CD4-positive, alpha-beta T cell (primary cell): ENCODE results near the gene TARS3. TPM values are rescaled to one million over a fixed set of nuclear protein-coding genes. Genes with fewer than 3 reads are reported as not detected.
A peak's percentile ranks its signal among the peaks of the same experiment; 100 is the strongest.

Source experiments
- ATAC-seq: fragments of 200-7000 bp; cut with Tn5 transposase; one replicate; pipeline ENCODE4 v1.10.0; 2022; ENCODE audit warnings: mild to moderate bottlenecking; ENCODE audit not compliant: poor library complexity
- CTCF ChIA-PET: fragments of 350-600 bp; sonication (Branson Sonifier 250); formaldehyde crosslinking; loops from one replicate; lab custom pipeline; 2021; ENCODE audit warnings: antibody characterized with exemption, inconsistent platforms; lab: Charles Lee
- POLR2A ChIA-PET: fragments of 350-600 bp; sonication (Branson Sonifier 250); formaldehyde crosslinking; loops from one replicate; lab custom pipeline; 2021; ENCODE audit warnings: antibody characterized with exemption, inconsistent platforms; lab: Charles Lee
- DNase-seq, 14 experiments: peaks; one replicate each; pipeline ENCODE4 v3.0.0-alpha.2; 2013 to 2020; ENCODE audit warnings: mixed read lengths in 2 of 14
- H3K27ac ChIP-seq, 2 donors: one replicate each; pipeline versions ENCODE4 v1.5.1 to v1.7.0; 2013; ENCODE audit warnings: low read length in 2 of 2, low read depth in 1 of 2, mild to moderate bottlenecking in 1 of 2
- H3K27me3 ChIP-seq, 2 experiments: 1 replicate in 1 of 2; 2 replicates in 1 of 2; pipeline versions ENCODE4 v1.6.1 to v1.7.0; 2013; ENCODE audit warnings: low read length in 2 of 2, control low read depth in 1 of 2, mild to moderate bottlenecking in 1 of 2, moderate library complexity in 1 of 2; ENCODE audit not compliant: insufficient read depth in 2 of 2, control insufficient read depth in 1 of 2
- H3K36me3 ChIP-seq: one replicate; pipeline ENCODE4 v1.6.1; 2013; ENCODE audit warnings: low read length, control low read depth; ENCODE audit not compliant: insufficient read depth
- H3K4me1 ChIP-seq: one replicate; pipeline ENCODE4 v1.6.1; 2013; ENCODE audit warnings: low read length, control low read depth; ENCODE audit not compliant: insufficient read depth
- H3K4me3 ChIP-seq: one replicate; pipeline ENCODE4 v1.5.1; 2013; ENCODE audit warnings: mild to moderate bottlenecking, low read length, moderate library complexity
- H3K9me3 ChIP-seq, 2 experiments: 1 replicate in 1 of 2; 2 replicates in 1 of 2; pipeline versions ENCODE4 v1.6.1 to v1.7.0; 2013; ENCODE audit warnings: low read length in 2 of 2, mild to moderate bottlenecking in 2 of 2, control low read depth in 1 of 2, moderate library complexity in 1 of 2; ENCODE audit not compliant: control insufficient read depth in 1 of 2, insufficient read depth in 1 of 2
- H3K27ac Mint-ChIP-seq: one replicate; pipeline ENCODE4 v1.8.0; 2020; ENCODE audit warnings: mixed read lengths
- H3K27me3 Mint-ChIP-seq: one replicate; pipeline ENCODE4 v1.8.0; 2021; ENCODE audit warnings: mixed read lengths
- H3K36me3 Mint-ChIP-seq: one replicate; pipeline ENCODE4 v1.8.0; 2021; ENCODE audit warnings: low read depth, mixed read lengths
- H3K4me1 Mint-ChIP-seq: one replicate; pipeline ENCODE4 v1.8.0; 2021; ENCODE audit warnings: low read depth, mixed read lengths
- H3K4me3 Mint-ChIP-seq: one replicate; pipeline ENCODE4 v1.8.0; 2020; ENCODE audit warnings: mild to moderate bottlenecking, mixed read lengths
- H3K9me3 Mint-ChIP-seq: one replicate; pipeline ENCODE4 v1.8.0; 2020; ENCODE audit warnings: mixed read lengths
- CTCF ChIP-seq: fragments of 200-600 bp; IDR thresholded peaks from one replicate; pipeline ENCODE4 v1.8.0; 2022; ENCODE audit warnings: antibody characterized with exemption, mild to moderate bottlenecking
- intact Hi-C, 2 experiments: fragments of 100-400 bp; cut with DNase I in 1 of 2; cut with micrococcal nuclease in 1 of 2; formaldehyde crosslinking; loops; one replicate each; pipeline versions ENCODE4 v1.15.1 to v1.9.0; 2023 to 2025; cut with DNase I, micrococcal nuclease
- total RNA-seq, 174 experiments: library from RNA in 2 of 174; stranded (reverse) in 2 of 174; gene quantifications; one replicate each; pipeline ENCODE4 v1.2.3 and lab custom pipeline; 2021 to 2026

The TARS3 gene
- total RNA-seq, 2 experiments from 2014 or later: 16.6 to 18.1 TPM

GRCh38 chr15:101723171-101723873, 951 bp downstream of the TARS3 start:
- Mint-ChIP-seq H3K4me1 (peaks cover 49% of the 10 kb centered on the region), H3K9me3 (no peaks in the 10 kb centered on the region), H3K27ac (peak overlapping the region; percentile 87), H3K4me3 (peak overlapping the region; percentile 89), H3K36me3 (peaks cover 52% of the 10 kb centered on the region), H3K27me3 (no peaks in the 10 kb centered on the region)
- H3K4me1 ChIP-seq: peaks cover 20% of the 10 kb centered on the region
- no peaks in the 10 kb centered on the region for H3K27me3 ChIP-seq
- ATAC-seq (no peak), DNase-seq (peak in 8 of 14 experiments; percentile 5 to 58 (median 24))
- peaks cover 38% of the 10 kb centered on the region for H3K36me3 ChIP-seq
- ChIA-PET CTCF (interaction anchor here (1.1 to 1.4 kb wide), 3 partner anchors 19 to 423 kb away, joined by 3 to 6 read pairs (median 4); no protein-coding TSS in a partner anchor), POLR2A (interaction anchor here (0.9 to 2.5 kb wide), 23 partner anchors 10 to 1121 kb away, joined by 3 to 29 read pairs (median 4); partner anchors contain the start of genes ASB7, CHSY1, LINS1 and SNRPA1)
- peak overlapping the region; percentile 52 to 81 for H3K27ac ChIP-seq
- no peaks in the 10 kb centered on the region for H3K9me3 ChIP-seq
- intact Hi-C loops: loop anchor here (2.0 to 10.0 kb wide), 4 partner anchors 69 to 1119 kb away; partner anchors contain the start of genes ASB7 (in 1 of the 2), LINS1 (in 1 of the 2), SNRPA1 (in 1 of the 2) and TM2D3 (in 1 of the 2)
- no peak for TF ChIP-seq CTCF
- H3K4me3 ChIP-seq: peak overlapping the region; percentile 64

DNA sequence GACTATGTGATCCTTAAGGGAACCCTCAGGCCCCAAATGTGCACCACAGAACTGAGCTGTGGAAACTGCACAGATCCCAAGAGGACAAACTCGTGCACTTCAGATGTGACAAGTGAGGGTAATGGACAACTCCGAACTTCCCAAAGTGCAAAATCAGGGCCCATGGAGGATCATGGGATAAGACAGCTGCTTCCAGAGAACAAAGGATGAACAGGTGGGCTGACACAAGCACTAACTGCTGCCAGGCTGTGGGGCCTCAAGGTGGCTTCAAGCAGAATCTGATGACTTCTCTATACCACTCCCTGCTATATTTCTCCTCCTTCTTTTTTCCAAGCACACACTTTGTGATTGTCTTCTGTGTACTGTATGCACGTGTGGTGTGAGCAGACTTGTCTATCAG, 5.4 kb downstream of the TARS3 start:
- ChIA-PET CTCF (no interaction called here), POLR2A (no interaction called here)
- H3K27ac Mint-ChIP-seq: no peak overlapping the region
- Histone ChIP-seq H3K27me3 (no peaks in the 10 kb centered on the region), H3K36me3 (peaks cover 62% of the 10 kb centered on the region), H3K9me3 (no peaks in the 10 kb centered on the region), H3K27ac (no peak overlapping the region), H3K4me1 (peaks cover 19% of the 10 kb centered on the region), H3K4me3 (no peak overlapping the region)
- intact Hi-C loops: no loop called here
- H3K36me3 Mint-ChIP-seq: peaks cover 87% of the 10 kb centered on the region
- ATAC-seq (no peak), DNase-seq (no peak)
- no peaks in the 10 kb centered on the region for H3K9me3 Mint-ChIP-seq
- no peak overlapping the region for H3K4me3 Mint-ChIP-seq
- H3K4me1 Mint-ChIP-seq: peaks cover 54% of the 10 kb centered on the region
- no peak for TF ChIP-seq CTCF
- no peaks in the 10 kb centered on the region for H3K27me3 Mint-ChIP-seq

- no peak for TF ChIP-seq CTCF
- intact Hi-C loops: no loop called here
- no peaks in the 10 kb centered on the region for H3K4me1 ChIP-seq
- no peaks in the 10 kb centered on the region for H3K27me3 Mint-ChIP-seq
- H3K27me3 ChIP-seq: no peaks in the 10 kb centered on the region
- H3K27ac ChIP-seq: no peak overlapping the region
- ATAC-seq (no peak), DNase-seq (no peak)
- H3K9me3 ChIP-seq: no peaks in the 10 kb centered on the region
- H3K36me3 Mint-ChIP-seq: peaks cover 89% of the 10 kb centered on the region
- no peaks in the 10 kb centered on the region for H3K9me3 Mint-ChIP-seq
- peaks cover 17% of the 10 kb centered on the region for H3K4me1 Mint-ChIP-seq
- no peak overlapping the region for H3K4me3 ChIP-seq
- H3K4me3 Mint-ChIP-seq: no peak overlapping the region
- peaks cover 70% of the 10 kb centered on the region for H3K36me3 ChIP-seq
- CTCF ChIA-PET: no interaction called here
- no peak overlapping the region for H3K27ac Mint-ChIP-seq
- POLR2A ChIA-PET: interaction anchor here (1.3 kb wide), 1 partner anchor 12 kb away, joined by 6 read pairs; the partner anchor contains the start of gene TARS3
Observed at GRCh38 chr15:101712078-101712477, 12.2 kb downstream of the TARS3 start.
